ENCODE measurements around the gene BCKDHA. TPM values are rescaled to one million over a fixed set of nuclear protein-coding genes. Genes with fewer than 3 reads are reported as not detected.

BCKDHA gene
- total RNA-seq, 4 donors from 2014 or later, result 30.3 to 47.0 (median 39.1) TPM

DNA sequence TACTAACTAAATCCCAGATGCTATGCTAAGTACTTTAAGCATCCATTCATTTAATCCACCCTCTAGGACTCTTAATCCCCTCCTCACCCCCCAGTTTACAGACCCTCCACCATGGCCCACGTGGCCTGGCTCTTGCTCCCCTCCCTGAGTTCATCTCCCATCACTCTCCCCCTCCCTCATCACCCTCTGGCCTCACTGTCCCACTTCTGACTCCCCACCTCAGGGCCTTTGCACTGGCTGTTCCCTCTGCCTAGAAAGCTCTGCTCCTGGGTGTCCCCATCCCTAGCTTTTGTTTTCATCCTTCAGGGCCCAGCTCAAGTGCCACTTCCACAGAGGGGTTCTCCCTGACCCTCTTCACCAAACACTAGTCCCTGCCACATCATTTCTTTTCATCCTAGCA lies 37.9 kb upstream of the BCKDHA start:
- ATAC-seq (ENCODE audit: low FRiP score), result no peak
- TF ChIP-seq, protein P1, sequence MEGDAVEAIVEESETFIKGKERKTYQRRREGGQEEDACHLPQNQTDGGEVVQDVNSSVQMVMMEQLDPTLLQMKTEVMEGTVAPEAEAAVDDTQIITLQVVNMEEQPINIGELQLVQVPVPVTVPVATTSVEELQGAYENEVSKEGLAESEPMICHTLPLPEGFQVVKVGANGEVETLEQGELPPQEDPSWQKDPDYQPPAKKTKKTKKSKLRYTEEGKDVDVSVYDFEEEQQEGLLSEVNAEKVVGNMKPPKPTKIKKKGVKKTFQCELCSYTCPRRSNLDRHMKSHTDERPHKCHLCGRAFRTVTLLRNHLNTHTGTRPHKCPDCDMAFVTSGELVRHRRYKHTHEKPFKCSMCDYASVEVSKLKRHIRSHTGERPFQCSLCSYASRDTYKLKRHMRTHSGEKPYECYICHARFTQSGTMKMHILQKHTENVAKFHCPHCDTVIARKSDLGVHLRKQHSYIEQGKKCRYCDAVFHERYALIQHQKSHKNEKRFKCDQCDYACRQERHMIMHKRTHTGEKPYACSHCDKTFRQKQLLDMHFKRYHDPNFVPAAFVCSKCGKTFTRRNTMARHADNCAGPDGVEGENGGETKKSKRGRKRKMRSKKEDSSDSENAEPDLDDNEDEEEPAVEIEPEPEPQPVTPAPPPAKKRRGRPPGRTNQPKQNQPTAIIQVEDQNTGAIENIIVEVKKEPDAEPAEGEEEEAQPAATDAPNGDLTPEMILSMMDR (IDR thresholded peaks at IDR 0.05), result no peak

GRCh38 chr19:41362143-41362847 lies 35.3 kb upstream of the BCKDHA start:
- ATAC-seq (ENCODE audit: low FRiP score) (no peak), DNase-seq (ENCODE audit: low spot score) (no peak)
- TF ChIP-seq, protein P1 (IDR thresholded peaks at IDR 0.05), result no peak

More for the DNA sequence above, 37.9 kb upstream of the BCKDHA start:
- DNase-seq (ENCODE audit: low spot score), result no peak

- TF ChIP-seq, protein P1 (IDR thresholded peaks at IDR 0.05), result no peak
- no peak for DNase-seq (ENCODE audit: low spot score)
- no peak for ATAC-seq (ENCODE audit: low FRiP score)
Measured at GRCh38 chr19:41363371-41363752, 34.3 kb upstream of the BCKDHA start.

DNA sequence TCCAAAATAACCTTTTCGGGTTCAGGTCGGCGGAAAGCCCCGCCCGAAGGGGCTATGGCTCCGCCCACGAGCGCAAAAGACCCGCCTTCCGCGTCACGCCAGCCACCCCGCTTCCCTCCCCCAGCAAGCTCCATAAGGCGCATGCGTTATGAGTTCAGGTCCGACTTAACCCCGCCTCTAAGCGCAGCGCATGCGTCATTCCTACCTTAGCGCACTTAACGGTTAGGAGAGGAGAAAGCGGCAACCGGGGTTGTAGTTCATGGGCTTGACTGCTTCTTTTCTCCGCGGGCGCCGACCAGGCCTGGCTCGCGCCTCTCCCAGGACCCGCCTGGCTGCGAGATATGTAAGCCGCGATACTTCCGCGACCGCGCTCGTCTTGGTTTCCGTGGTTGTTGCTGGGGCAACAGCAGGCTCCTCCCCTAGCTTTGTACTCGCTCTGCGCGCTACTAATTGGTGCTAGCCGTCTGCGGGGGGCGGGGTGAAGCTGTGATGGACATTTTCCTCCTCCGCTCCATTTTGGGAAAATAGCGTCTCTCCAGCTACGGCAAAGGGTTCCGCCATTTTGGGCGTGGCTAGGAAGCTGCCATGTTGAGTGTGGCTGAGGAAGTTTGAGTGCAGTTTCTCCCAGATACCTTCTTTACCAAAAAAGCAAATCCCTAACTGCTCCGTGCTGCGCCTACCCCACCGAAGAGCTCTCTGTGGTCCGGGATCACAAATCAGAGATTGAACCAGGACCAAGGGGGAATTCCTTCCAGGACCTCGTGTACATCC lies 33.7 kb upstream of the BCKDHA start, which contains the start of gene B9D2:
TSS of gene B9D2 (minus strand) at position 397 of the 771 bp plus-strand sequence. CDS start 630 bp downstream, outside the sequence.
- peak; percentile 89 for DNase-seq (ENCODE audit: low spot score)
- ATAC-seq (ENCODE audit: low FRiP score), result peak; percentile 97
- TF ChIP-seq, protein P1 (IDR thresholded peaks at IDR 0.05), result no peak

GRCh38 chr19:41364524-41365391 lies 32.9 kb upstream of the BCKDHA start:
- no peak for DNase-seq (ENCODE audit: low spot score)
- ATAC-seq (ENCODE audit: low FRiP score), result peak; percentile 2
- TF ChIP-seq, protein P1 (IDR thresholded peaks at IDR 0.05), result no peak

DNA sequence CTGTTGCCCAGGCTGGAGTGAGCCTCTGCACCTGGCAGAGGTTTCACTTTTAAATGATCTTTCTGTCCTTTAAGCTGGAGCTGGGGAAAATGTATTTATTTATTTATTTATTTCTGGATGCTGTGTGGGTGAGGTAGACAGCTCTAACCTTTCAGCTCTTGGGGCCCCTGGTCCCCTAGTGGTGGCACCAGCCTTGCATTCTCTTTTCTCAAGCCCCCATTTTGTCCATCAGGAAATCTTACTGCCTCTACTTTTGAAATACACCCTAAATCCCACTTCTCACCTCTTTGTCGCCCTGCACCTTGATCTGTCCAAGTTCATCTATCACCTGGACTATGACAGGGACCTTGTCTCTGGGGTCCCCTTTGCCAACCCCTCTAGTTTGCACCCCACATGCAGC lies 31.5 kb upstream of the BCKDHA start:
- DNase-seq (ENCODE audit: low spot score) (no peak), ATAC-seq (ENCODE audit: low FRiP score) (no peak)
- TF ChIP-seq, protein P1 (IDR thresholded peaks at IDR 0.05), result no peak
